Retinal pigment epithelial cell (primary cell): ENCODE measurements around the gene TLR3.

ENCODE experiments used
- DNase-seq: peaks from one replicate; pipeline ENCODE4 v3.0.0-alpha.2; 2010; ENCODE audit warnings: low read depth
- H3K4me3 ChIP-seq: 2 replicates; pipeline ENCODE4 v1.5.1; 2011; ENCODE audit warnings: mild to moderate bottlenecking, low read length, control low read depth, moderate library complexity
- TF ChIP-seq, protein P1 (sequence below): conservative IDR thresholded peaks from 2 replicates; pipeline ENCODE4 v1.5.1; 2011; ENCODE audit warnings: low read depth, low read length, control low read depth, inconsistent platforms

TLR3 gene

DNA sequence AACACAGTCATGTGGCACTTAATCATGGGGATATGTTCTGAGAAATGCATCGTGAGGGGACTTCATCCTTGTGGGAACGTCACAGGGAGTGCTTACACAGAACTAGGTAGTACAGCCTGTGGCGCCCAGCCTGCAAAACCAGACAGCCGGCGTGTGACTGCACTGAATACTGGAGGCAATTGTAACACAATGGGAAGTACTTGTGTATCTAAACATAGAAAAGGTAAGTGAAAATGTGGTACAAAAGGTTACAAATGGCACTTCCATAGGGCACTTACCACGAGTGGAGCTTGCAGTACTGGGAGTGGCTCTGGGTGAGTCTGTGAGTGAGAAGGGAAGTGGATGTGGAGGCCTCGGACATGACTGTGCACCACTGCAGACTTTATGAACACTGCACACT, 5.2 kb downstream of the TLR3 start:
- TF ChIP-seq, protein P1, sequence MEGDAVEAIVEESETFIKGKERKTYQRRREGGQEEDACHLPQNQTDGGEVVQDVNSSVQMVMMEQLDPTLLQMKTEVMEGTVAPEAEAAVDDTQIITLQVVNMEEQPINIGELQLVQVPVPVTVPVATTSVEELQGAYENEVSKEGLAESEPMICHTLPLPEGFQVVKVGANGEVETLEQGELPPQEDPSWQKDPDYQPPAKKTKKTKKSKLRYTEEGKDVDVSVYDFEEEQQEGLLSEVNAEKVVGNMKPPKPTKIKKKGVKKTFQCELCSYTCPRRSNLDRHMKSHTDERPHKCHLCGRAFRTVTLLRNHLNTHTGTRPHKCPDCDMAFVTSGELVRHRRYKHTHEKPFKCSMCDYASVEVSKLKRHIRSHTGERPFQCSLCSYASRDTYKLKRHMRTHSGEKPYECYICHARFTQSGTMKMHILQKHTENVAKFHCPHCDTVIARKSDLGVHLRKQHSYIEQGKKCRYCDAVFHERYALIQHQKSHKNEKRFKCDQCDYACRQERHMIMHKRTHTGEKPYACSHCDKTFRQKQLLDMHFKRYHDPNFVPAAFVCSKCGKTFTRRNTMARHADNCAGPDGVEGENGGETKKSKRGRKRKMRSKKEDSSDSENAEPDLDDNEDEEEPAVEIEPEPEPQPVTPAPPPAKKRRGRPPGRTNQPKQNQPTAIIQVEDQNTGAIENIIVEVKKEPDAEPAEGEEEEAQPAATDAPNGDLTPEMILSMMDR: no peak
- no peak overlapping the region for H3K4me3 ChIP-seq
- DNase-seq: peak; percentile 54

DNA sequence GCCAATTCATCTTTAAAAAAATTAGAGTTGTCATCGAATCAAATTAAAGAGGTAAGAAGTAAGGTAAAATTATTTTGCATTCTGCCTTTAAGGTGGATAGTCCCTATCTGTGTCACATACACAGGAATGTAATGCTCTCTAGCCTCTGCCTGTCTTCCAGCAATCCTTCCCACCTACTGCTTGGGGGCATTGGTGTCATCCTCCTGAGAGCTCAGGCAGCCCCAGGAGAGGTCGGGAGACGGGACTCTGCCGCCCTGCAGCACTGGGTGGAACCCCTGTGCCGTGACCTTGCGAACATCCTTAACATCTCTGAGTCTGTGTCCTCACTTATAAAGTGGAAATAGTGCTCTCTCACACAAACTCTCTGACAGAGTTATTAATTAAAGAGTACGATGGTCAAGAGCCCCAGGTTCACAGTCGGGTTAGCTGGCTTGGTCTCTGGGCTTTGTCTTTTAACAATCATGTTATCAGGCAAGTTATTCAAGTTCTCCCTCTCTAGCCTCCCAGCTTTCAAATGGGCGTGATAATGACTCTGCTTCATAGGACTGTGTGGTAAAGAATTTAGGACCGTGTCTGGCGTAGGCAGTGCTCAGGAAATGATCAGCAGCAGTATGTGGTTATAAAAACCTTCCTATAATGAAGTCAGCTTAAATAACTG, 10.2 kb downstream of the TLR3 start:
- no peak for DNase-seq
- TF ChIP-seq, protein P1: no peak
- no peak overlapping the region for H3K4me3 ChIP-seq

DNA sequence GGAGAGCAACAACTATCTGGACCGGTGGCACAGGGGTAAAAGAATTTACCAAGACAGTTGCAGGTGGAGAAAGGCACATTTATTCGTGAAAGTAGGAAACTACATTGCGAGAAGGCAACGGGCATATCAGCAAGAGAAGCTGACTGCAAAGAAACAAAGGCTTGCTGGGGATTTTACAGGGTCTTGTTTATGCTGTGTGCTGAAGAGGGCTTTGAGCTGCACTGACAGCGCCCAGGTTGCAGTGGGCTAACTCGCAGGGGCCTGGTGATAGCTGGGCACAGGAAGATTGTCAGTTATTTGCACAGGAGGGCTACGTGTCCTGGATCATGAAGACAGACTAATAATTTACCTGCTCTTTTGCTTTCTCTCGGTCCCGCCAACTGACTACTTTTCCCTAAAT, 10.7 kb downstream of the TLR3 start:
- H3K4me3 ChIP-seq: no peak overlapping the region
- no peak for DNase-seq
- TF ChIP-seq, protein P1: no peak

DNA sequence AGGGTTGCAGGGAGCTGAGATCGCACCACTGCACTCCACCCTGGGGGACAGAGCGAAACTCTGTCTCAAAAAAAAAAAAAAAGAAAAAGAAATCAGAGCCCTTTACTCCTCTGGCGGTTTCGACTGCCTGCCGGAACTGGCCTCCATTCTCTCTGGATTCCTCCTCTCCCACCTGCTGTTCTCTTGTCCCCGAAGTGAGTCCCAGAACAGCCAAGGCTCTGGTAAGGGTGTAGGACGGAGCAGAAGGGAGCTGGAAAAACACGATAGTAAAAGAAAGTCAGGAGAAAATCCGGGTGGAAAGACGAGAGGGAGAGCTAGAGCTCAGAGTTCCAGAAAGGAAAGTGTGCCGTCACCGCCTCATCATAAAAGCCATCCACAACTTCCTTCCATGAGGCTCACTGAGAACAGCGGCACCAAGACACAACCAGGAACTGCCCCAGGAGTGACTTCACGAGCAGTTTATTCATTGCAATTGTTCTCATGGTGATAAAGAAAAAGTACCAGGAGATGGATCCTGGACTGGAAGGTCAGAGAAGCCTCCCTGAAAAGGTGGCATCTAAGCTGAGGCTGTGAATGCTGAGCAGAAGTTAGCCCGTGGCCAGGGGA, 12.3 kb downstream of the TLR3 start:
- TF ChIP-seq, protein P1: no peak
- DNase-seq: no peak
- H3K4me3 ChIP-seq: no peak overlapping the region

DNA sequence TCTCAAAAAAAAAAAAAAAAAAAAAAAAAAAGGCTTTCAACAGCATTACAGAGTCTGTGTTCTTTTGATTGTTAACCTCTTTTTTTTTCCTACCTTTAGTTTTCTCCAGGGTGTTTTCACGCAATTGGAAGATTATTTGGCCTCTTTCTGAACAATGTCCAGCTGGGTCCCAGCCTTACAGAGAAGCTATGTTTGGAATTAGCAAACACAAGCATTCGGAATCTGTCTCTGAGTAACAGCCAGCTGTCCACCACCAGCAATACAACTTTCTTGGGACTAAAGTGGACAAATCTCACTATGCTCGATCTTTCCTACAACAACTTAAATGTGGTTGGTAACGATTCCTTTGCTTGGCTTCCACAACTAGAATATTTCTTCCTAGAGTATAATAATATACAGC, 13.3 kb downstream of the TLR3 start:
- TF ChIP-seq, protein P1: no peak
- no peak for DNase-seq
- no peak overlapping the region for H3K4me3 ChIP-seq

DNA sequence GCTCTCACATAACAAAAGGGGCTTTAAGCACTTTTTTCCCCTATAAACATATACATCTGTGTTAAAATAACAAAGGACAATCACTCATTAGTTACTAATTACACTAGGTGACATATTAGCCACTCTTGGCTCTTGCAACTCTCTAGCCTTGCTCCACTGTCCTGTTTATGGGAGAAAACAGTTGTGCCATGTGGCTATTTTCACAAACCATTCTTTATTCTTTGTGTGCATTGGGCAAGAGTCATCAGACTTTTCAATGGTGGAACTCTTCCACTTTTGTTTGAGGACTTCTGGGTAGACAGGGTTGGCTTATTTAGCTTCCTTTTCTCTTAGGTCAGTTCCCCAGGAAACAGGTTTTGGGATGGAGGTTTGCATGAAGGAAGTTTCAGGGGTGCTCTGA, 19.6 kb downstream of the TLR3 start:
- TF ChIP-seq, protein P1: no peak
- no peak for DNase-seq
- no peak overlapping the region for H3K4me3 ChIP-seq

DNA sequence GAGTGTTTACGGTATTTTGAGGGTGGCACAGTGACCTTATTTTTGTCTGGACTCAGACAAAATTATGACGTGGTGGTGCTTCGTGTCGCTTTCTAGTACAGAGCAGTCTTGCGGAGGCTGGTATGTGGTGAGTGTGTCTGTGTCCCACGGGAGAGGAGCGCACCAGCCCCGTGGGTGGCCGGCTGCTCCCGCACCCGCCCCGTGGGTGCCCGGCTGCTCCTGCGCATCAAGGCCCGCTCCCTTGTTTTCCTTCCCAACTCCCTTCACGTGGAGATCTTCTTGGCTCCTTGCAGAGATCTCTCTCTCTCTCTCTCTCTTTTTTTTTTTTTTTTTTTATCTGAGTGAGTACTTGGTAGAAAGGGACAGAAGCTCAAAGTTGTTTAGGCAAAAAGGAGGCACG, 23.3 kb downstream of the TLR3 start:
- TF ChIP-seq, protein P1: no peak
- H3K4me3 ChIP-seq: no peak overlapping the region
- DNase-seq: no peak
